HCT116 (cell line): Measurements from ENCODE around the gene AKAP8. TPM values are rescaled to one million over a fixed set of nuclear protein-coding genes. Genes with fewer than 3 reads are reported as not detected.

Experiments used
- ATAC-seq: fragments of 200-7000 bp; cut with Tn5 transposase; 2 replicates; pipeline ENCODE4 v1.9.1; 2020; ENCODE audit warnings: mild to moderate bottlenecking, moderate library complexity
- BruUV-seq: library from RNA; stranded (reverse); fragments of 400-500 nt; replicated peaks from 2 replicates; lab custom pipeline; 2021; lab: Mats Ljungman, UMichigan
- CTCF ChIA-PET: fragments of 300-600 bp; sonication (Branson Sonifier 250); formaldehyde crosslinking; loops from one replicate; lab custom pipeline; 2021; ENCODE audit warnings: antibody characterized with exemption; lab: Charles Lee
- POLR2A ChIA-PET: fragments of 300-600, 350-600 bp; sonication (Branson Sonifier 250); formaldehyde crosslinking; loops from one replicate; lab custom pipeline; 2021; ENCODE audit warnings: antibody characterized with exemption; lab: Charles Lee
- RAD21 ChIA-PET, 2 experiments: fragments of 300-600 bp; sonication (Branson Sonifier 250); formaldehyde crosslinking; loops; one replicate each; lab custom pipeline; 2023; ENCODE audit warnings: low total read pairs in 2 of 2; ENCODE audit not compliant: uncharacterized antibody in 2 of 2, unreplicated experiment in 2 of 2, low non-redundant PET in 1 of 2; lab: Charles Lee
- DNase-seq: peaks from one replicate; pipeline ENCODE4 v3.0.0-alpha.2; 2010; ENCODE audit warnings: low read depth, low spot score
- H2AFZ ChIP-seq: fragments of 200-600 bp; shearing (Covaris generic), sonication (generic); 2 replicates; pipeline ENCODE4 v1.6.1; 2017; ENCODE audit warnings: low read depth, mixed run types, mixed read lengths, antibody characterized with exemption, low read length; ENCODE audit not compliant: poor library complexity, severe bottlenecking
- H3K27ac ChIP-seq: 2 replicates; pipeline ENCODE4 v1.5.1; 2012; ENCODE audit warnings: low read depth, low read length
- H3K27me3 ChIP-seq: fragments of 200-600 bp; sonication (generic); 2 replicates; pipeline ENCODE4 v1.6.1; 2016; ENCODE audit warnings: mixed run types, low read length, mixed read lengths; ENCODE audit not compliant: insufficient read depth
- H3K36me3 ChIP-seq, 2 experiments: fragments of 200-500 bp in 1 of 2; fragments of 200-600 bp in 1 of 2; sonication (Bioruptor generic) in 1 of 2; sonication (generic) in 1 of 2; 2 replicates each; pipeline versions ENCODE4 v1.5.1 to v1.6.1; 2014 to 2016; ENCODE audit warnings: low read length in 2 of 2, inconsistent platforms in 1 of 2, mixed read lengths in 1 of 2, mixed run types in 1 of 2; ENCODE audit not compliant: insufficient read depth in 2 of 2, control insufficient read depth in 1 of 2
- H3K4me1 ChIP-seq, 2 experiments: fragments of 200-600 bp in 1 of 2; sonication (generic) in 1 of 2; 2 replicates each; pipeline versions ENCODE4 v1.5.1 to v1.6.1; 2012 to 2017; ENCODE audit warnings: low read length in 2 of 2, inconsistent platforms in 1 of 2, mild to moderate bottlenecking in 1 of 2, mixed read lengths in 1 of 2, mixed run types in 1 of 2, moderate library complexity in 1 of 2; ENCODE audit not compliant: insufficient read depth in 2 of 2, control insufficient read depth in 1 of 2
- H3K4me2 ChIP-seq: fragments of 200-600 bp; sonication (generic); 2 replicates; pipeline ENCODE4 v1.6.1; 2017; ENCODE audit warnings: mixed run types, low read length, mixed read lengths
- H3K4me3 ChIP-seq, 2 experiments: fragments of 200-600 bp in 1 of 2; sonication (generic) in 1 of 2; replicated peaks in 1 of 2; 2 replicates each; pipeline ENCODE4 v1.5.1; 2011 to 2016; ENCODE audit warnings: low read length in 2 of 2, control low read depth in 1 of 2, low read depth in 1 of 2, mild to moderate bottlenecking in 1 of 2, mixed read lengths in 1 of 2, mixed run types in 1 of 2
- H3K79me2 ChIP-seq: fragments of 200-600 bp; sonication (generic); 2 replicates; pipeline ENCODE4 v1.6.1; 2017; ENCODE audit warnings: mild to moderate bottlenecking, mixed run types, low read length, moderate library complexity, mixed read lengths; ENCODE audit not compliant: insufficient read depth
- H3K9ac ChIP-seq: fragments of 200-600 bp; sonication (generic); 2 replicates; pipeline ENCODE4 v1.6.1; 2016; ENCODE audit warnings: low read length, mixed read lengths
- H3K9me2 ChIP-seq: fragments of 200-600 bp; sonication (generic), shearing (Covaris generic); 2 replicates; pipeline ENCODE4 v1.6.1; 2017; ENCODE audit warnings: mixed run types, mild to moderate bottlenecking, moderate library complexity; ENCODE audit not compliant: insufficient read depth
- H3K9me3 ChIP-seq, 2 experiments: fragments of 200-500 bp in 1 of 2; fragments of 200-600 bp in 1 of 2; sonication (Bioruptor generic) in 1 of 2; sonication (generic) in 1 of 2; 2 replicates each; pipeline ENCODE4 v1.6.1; 2014 to 2017; ENCODE audit warnings: low read length in 2 of 2, mixed read lengths in 2 of 2, inconsistent platforms in 1 of 2, low read depth in 1 of 2, mild to moderate bottlenecking in 1 of 2, mixed run types in 1 of 2, moderate library complexity in 1 of 2; ENCODE audit not compliant: control insufficient read depth in 1 of 2, insufficient read depth in 1 of 2
- H4K20me1 ChIP-seq: fragments of 200-600 bp; sonication (generic), shearing (Covaris generic); 2 replicates; pipeline ENCODE4 v1.6.1; 2017; ENCODE audit warnings: mixed run types, mild to moderate bottlenecking, moderate library complexity; ENCODE audit not compliant: insufficient read depth
- ZNF274 ChIP-seq: fragments of 200-500 bp; sonication (Bioruptor generic); IDR thresholded peaks from 2 replicates; pipeline ENCODE4 v1.6.1; 2014; ENCODE audit warnings: mild to moderate bottlenecking, low read depth, low read length, inconsistent platforms
- intact Hi-C: fragments of 100-400 bp; cut with micrococcal nuclease; formaldehyde crosslinking; loops from 2 replicates; pipeline ENCODE4 v1.10.0; 2022
- total RNA-seq: library from RNA; stranded (reverse); gene quantifications from one replicate; pipeline ENCODE4 v1.2.1, GENCODE V29; 2021; ENCODE audit not compliant: unreplicated experiment
- TF ChIP-seq, protein P1 (sequence below), 3 experiments: fragments of 200-600 bp in 1 of 3; sonication (generic) in 1 of 3; IDR thresholded peaks in 2 of 3; conservative IDR thresholded peaks in 1 of 3; 2 replicates each; pipeline ENCODE4 v1.5.1; 2012 to 2017; ENCODE audit warnings: low read depth in 2 of 3, low read length in 2 of 3, antibody characterized with exemption in 1 of 3, borderline replicate concordance in 1 of 3, control low read depth in 1 of 3, mild to moderate bottlenecking in 1 of 3, mixed read lengths in 1 of 3, mixed run types in 1 of 3, moderate library complexity in 1 of 3; ENCODE audit not compliant: insufficient read depth in 1 of 3

AKAP8 gene
- total RNA-seq, 1 experiment from 2014 or later: 50.6 TPM

DNA sequence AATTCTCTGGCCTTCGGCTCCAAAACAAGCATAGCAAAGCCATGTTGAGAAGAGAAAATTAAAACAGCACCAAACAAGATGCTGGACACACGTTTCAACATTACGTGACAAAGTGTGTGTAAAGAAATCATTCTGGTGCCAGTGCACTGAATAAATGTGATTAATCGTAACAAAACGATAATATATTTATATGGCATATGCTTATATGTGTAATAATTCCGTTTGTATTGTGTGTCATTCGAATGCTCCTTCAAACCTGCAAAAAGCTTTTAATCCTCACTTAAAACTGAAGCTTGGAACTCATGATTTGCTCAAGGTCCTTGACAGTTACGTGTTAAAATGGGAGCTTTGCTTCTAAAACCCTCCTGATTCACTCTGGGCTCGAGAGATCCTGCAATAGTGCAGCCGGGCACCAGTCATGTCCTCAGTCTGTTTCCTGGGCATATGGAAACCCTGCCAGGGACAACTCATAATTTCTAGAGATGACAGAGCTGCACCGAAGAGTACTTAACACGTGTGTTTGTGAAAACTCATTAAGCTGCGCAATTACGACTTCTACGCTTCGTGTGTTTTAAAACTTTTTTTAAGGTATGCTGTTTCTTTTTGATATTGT, 39.9 kb upstream of the AKAP8 start:
- ATAC-seq: no peak
- Histone ChIP-seq H3K9ac (peak overlapping the region; percentile 46), H3K27ac (no peak overlapping the region)

More for the DNA sequence above, 39.9 kb upstream of the AKAP8 start:
- H3K79me2 ChIP-seq: peaks cover 41% of the 10 kb centered on the region
- H3K9me3 ChIP-seq: no peaks in the 10 kb centered on the region
- DNase-seq: no peak
- no peaks in the 10 kb centered on the region; the same call in 1 of the 2 replicates for H4K20me1 ChIP-seq
- POLR2A ChIA-PET: interaction anchor here (0.6 to 3.0 kb wide), 15 partner anchors 10 to 656 kb away, joined by 3 to 22 read pairs (median 4); partner anchors contain the start of genes AKAP8 and TPM4
- CTCF ChIA-PET: interaction anchor here (0.7 to 5.7 kb wide), 11 partner anchors 13 to 258 kb away, joined by 3 to 68 read pairs (median 4); partner anchors contain the start of gene AKAP8
- H3K4me1 ChIP-seq: peaks cover 15 to 16% of the 10 kb centered on the region in 2 experiments; a peak in 3 of 4 replicates
- peaks cover 14 to 20% of the 10 kb centered on the region in 2 experiments; a peak in 3 of 4 replicates for H3K36me3 ChIP-seq
- peak overlapping the region; percentile 36 to 100 for H3K4me3 ChIP-seq
- H2AFZ ChIP-seq: no peak overlapping the region
- H3K27me3 ChIP-seq: no peaks in the 10 kb centered on the region
- intact Hi-C loops: loop anchor here (1.0 to 2.0 kb wide), 2 partner anchors 39 to 137 kb away; no protein-coding TSS in a partner anchor
- no peak for TF ChIP-seq ZNF274
- TF ChIP-seq, protein P1, sequence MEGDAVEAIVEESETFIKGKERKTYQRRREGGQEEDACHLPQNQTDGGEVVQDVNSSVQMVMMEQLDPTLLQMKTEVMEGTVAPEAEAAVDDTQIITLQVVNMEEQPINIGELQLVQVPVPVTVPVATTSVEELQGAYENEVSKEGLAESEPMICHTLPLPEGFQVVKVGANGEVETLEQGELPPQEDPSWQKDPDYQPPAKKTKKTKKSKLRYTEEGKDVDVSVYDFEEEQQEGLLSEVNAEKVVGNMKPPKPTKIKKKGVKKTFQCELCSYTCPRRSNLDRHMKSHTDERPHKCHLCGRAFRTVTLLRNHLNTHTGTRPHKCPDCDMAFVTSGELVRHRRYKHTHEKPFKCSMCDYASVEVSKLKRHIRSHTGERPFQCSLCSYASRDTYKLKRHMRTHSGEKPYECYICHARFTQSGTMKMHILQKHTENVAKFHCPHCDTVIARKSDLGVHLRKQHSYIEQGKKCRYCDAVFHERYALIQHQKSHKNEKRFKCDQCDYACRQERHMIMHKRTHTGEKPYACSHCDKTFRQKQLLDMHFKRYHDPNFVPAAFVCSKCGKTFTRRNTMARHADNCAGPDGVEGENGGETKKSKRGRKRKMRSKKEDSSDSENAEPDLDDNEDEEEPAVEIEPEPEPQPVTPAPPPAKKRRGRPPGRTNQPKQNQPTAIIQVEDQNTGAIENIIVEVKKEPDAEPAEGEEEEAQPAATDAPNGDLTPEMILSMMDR (IDR thresholded peaks at IDR 0.05 in 2 of 3, conservative IDR thresholded peaks at IDR 0.05 in 1 of 3; ENCODE audit: borderline replicate concordance in 1 of 3, insufficient read depth in 1 of 3, low read depth in 2 of 3, low read length in 2 of 3): 0 out of 6 replicates have a peak, but pooled peaks of 2 of the 3 experiments have one; percentile 3 to 12
- RAD21 ChIA-PET: interaction anchor here (0.5 to 1.5 kb wide), 6 partner anchors 15 to 328 kb away, joined by 3 to 9 read pairs (median 4); partner anchors contain the start of gene AKAP8 (in 1 of the 2)
- no peaks in the 10 kb centered on the region for H3K9me2 ChIP-seq
- no TSS peak for BruUV-seq
- peak overlapping the region; percentile 85 for H3K4me2 ChIP-seq
